B cell (primary cell): ENCODE data around the gene CDT1. TPM values are rescaled to one million over a fixed set of nuclear protein-coding genes. Genes with fewer than 3 reads are reported as not detected.
A peak's percentile ranks its signal among the peaks of the same experiment; 100 is the strongest.

ENCODE experiments used
- ATAC-seq: fragments of 200-7000 bp; cut with Tn5 transposase; one replicate; pipeline ENCODE4 v1.10.0; 2021; ENCODE audit warnings: low read depth, mild to moderate bottlenecking, moderate number of reproducible peaks, moderate library complexity
- CTCF ChIA-PET: fragments of 350-600 bp; sonication (Branson Sonifier 250); formaldehyde crosslinking; loops from one replicate; lab custom pipeline; 2021; ENCODE audit warnings: antibody characterized with exemption, inconsistent platforms; lab: Charles Lee
- POLR2A ChIA-PET: fragments of 350-600 bp; sonication (Branson Sonifier 250); formaldehyde crosslinking; loops from one replicate; lab custom pipeline; 2021; ENCODE audit warnings: antibody characterized with exemption; lab: Charles Lee
- DNase-seq: peaks from one replicate; pipeline ENCODE4 v3.0.0; 2013
- H2AFZ ChIP-seq: 2 replicates; pipeline ENCODE4 v1.6.1; 2012; ENCODE audit warnings: mild to moderate bottlenecking, low read depth, low read length; ENCODE audit not compliant: insufficient read depth, poor library complexity, severe bottlenecking
- H3K27ac ChIP-seq, 2 donors: 1 replicate in 1 of 2; 2 replicates in 1 of 2; pipeline ENCODE4 v1.5.1; 2012 to 2013; ENCODE audit warnings: low read length in 2 of 2, mild to moderate bottlenecking in 2 of 2, moderate library complexity in 1 of 2
- H3K27me3 ChIP-seq, 4 experiments: fragments of 200-600 bp in 1 of 4; sonication (generic) in 1 of 4; replicated peaks in 1 of 4; 1 replicate in 2 of 4; 2 replicates in 2 of 4; pipeline versions ENCODE4 v1.6.1 to v1.7.0; 2013 to 2016; ENCODE audit warnings: low read length in 3 of 4, mild to moderate bottlenecking in 2 of 4, mixed read lengths in 1 of 4, moderate library complexity in 1 of 4; ENCODE audit not compliant: insufficient read depth in 4 of 4, control insufficient read depth in 3 of 4; ENCODE audit errors: control extremely low read depth in 1 of 4
- H3K36me3 ChIP-seq, 2 experiments: replicated peaks in 1 of 2; 1 replicate in 1 of 2; 2 replicates in 1 of 2; pipeline versions ENCODE4 v1.6.1 to v1.7.1; 2013; ENCODE audit warnings: low read length in 1 of 2; ENCODE audit not compliant: insufficient read depth in 2 of 2, control insufficient read depth in 1 of 2; ENCODE audit errors: control extremely low read depth in 1 of 2, extremely low read depth in 1 of 2
- H3K4me1 ChIP-seq, 2 donors: fragments of 200-600 bp in 1 of 2; sonication (generic) in 1 of 2; 1 replicate in 1 of 2; 2 replicates in 1 of 2; pipeline versions ENCODE4 v1.5.1 to v1.6.1; 2013 to 2017; ENCODE audit warnings: low read length in 2 of 2; ENCODE audit not compliant: control insufficient read depth in 2 of 2, insufficient read depth in 2 of 2
- H3K4me2 ChIP-seq: replicated peaks from 2 replicates; pipeline ENCODE3; 2012; ENCODE audit warnings: mild to moderate bottlenecking, low read depth, low read length; ENCODE audit not compliant: poor library complexity, severe bottlenecking
- H3K4me3 ChIP-seq, 5 experiments: fragments of 200-600 bp in 1 of 5; sonication (generic) in 1 of 5; 1 replicate in 3 of 5; 2 replicates in 2 of 5; pipeline versions ENCODE4 v1.5.1 to v1.7.0; 2011 to 2016; ENCODE audit warnings: low read length in 4 of 5, mild to moderate bottlenecking in 4 of 5, low read depth in 2 of 5, control low read depth in 1 of 5, moderate library complexity in 1 of 5; ENCODE audit not compliant: insufficient read depth in 1 of 5; ENCODE audit errors: control extremely low read depth in 1 of 5, extremely low read depth in 1 of 5
- H3K79me2 ChIP-seq: fragments of 200-600 bp; sonication (generic); one replicate; pipeline ENCODE4 v1.6.0; 2016; ENCODE audit warnings: low read length; ENCODE audit not compliant: control insufficient read depth, insufficient read depth
- H3K9ac ChIP-seq: fragments of 200-600 bp; sonication (generic); 2 replicates; pipeline ENCODE4 v1.6.1; 2017; ENCODE audit warnings: mild to moderate bottlenecking, low read length, moderate library complexity
- H3K9me3 ChIP-seq, 3 donors: one replicate each; pipeline versions ENCODE4 v1.6.1 to v1.7.1; 2013; ENCODE audit warnings: low read length in 2 of 3; ENCODE audit not compliant: control insufficient read depth in 2 of 3, insufficient read depth in 1 of 3; ENCODE audit errors: control extremely low read depth in 1 of 3
- H4K20me1 ChIP-seq: 2 replicates; pipeline ENCODE4 v1.6.0; 2012; ENCODE audit warnings: mild to moderate bottlenecking, low read length; ENCODE audit not compliant: insufficient read depth, control insufficient read depth, poor library complexity, severe bottlenecking
- H3K27ac Mint-ChIP-seq: one replicate; pipeline ENCODE4 v1.8.0; 2021; ENCODE audit warnings: mixed read lengths
- H3K27me3 Mint-ChIP-seq: one replicate; pipeline ENCODE4 v1.8.0; 2021; ENCODE audit warnings: mixed read lengths
- H3K4me1 Mint-ChIP-seq: one replicate; pipeline ENCODE4 v1.8.0; 2021; ENCODE audit warnings: mixed read lengths
- H3K4me3 Mint-ChIP-seq: one replicate; pipeline ENCODE4 v1.8.0; 2021; ENCODE audit warnings: mixed read lengths
- H3K9me3 Mint-ChIP-seq: one replicate; pipeline ENCODE4 v1.8.0; 2022; ENCODE audit warnings: mixed read lengths; ENCODE audit not compliant: insufficient read depth
- CTCF ChIP-seq: fragments of 200-600 bp; IDR thresholded peaks from one replicate; pipeline ENCODE4 v1.8.0; 2022; ENCODE audit warnings: antibody characterized with exemption, mild to moderate bottlenecking
- EZH2 ChIP-seq: IDR thresholded peaks from 2 replicates; pipeline ENCODE4 v1.6.1; 2012; ENCODE audit warnings: borderline replicate concordance, low read depth, mild to moderate bottlenecking, moderate library complexity, low read length; ENCODE audit not compliant: insufficient read depth, poor library complexity, severe bottlenecking
- WGBS: methylation state at CpG from one replicate; pipeline ENCODE4 v1.1.5; 2013; ENCODE audit warnings: missing lambda C conversion rate; ENCODE audit not compliant: insufficient coverage; 5-methylcytosine and 5-hydroxymethylcytosine counted together
- intact Hi-C: fragments of 100-400 bp; cut with micrococcal nuclease; formaldehyde crosslinking; loops from one replicate; pipeline ENCODE4 v1.10.0; 2022
- polyA plus RNA-seq: library from polyadenylated mRNA; depleted of rRNA; stranded (reverse); fragments of >200 nt; gene quantifications from 2 replicates; pipeline ENCODE4 v1.2.3, GENCODE V29; 2012
- total RNA-seq, 2 donors: library from RNA; stranded (reverse); fragments of 120-200 nt in 1 of 2; gene quantifications; 1 replicate in 1 of 2; 2 replicates in 1 of 2; pipeline versions ENCODE4 v1.2.3 to v1.2.4, GENCODE V29; 2013 to 2022

CDT1 gene
- total and polyA plus RNA-seq, 2 donors (not counting 1 experiment from before 2014, with no cell fraction given): 0.27 to 0.36 TPM

- WGBS: under 1% methylated on average over 80 of the region's 84 CpGs
- POLR2A ChIA-PET: interaction anchor here (0.7 to 2.3 kb wide), 6 partner anchors 30 to 406 kb away, joined by 4 to 11 read pairs (median 6); partner anchors contain the start of genes GALNS, TRAPPC2L and ZNF778
- peak within 1 kb of the TSS; percentile 45 to 90 (median 77) for H3K4me3 ChIP-seq
Measured at GRCh38 chr16:88811769-88812512, 8.4 kb downstream of the CDT1 start, which contains the start of gene APRT. Gene APRT (minus strand): TSS chr16:88811928. CDS start chr16:88811899, 29 bp downstream.

More at GRCh38 chr16:88811769-88812512, 8.4 kb downstream of the CDT1 start, which contains the start of gene APRT:
- peak within 1 kb of the TSS; percentile 99 for H3K4me2 ChIP-seq
- H2AFZ ChIP-seq: peak within 1 kb of the TSS; percentile 78
- Mint-ChIP-seq H3K4me3 (peak within 1 kb of the TSS; percentile 98), H3K27ac (peak within 1 kb of the TSS; percentile 99), H3K27me3 (no peaks in the 10 kb centered on the region), H3K4me1 (peaks cover 19% of the 10 kb centered on the region), H3K9me3 (no peaks in the 10 kb centered on the region)
- H3K36me3 ChIP-seq: peaks cover 0 to 23% of the 10 kb centered on the region in 2 experiments
- DNase-seq (peak; percentile 97), ATAC-seq (peak; percentile 87)
- intact Hi-C loops: loop anchor here (1.0 kb wide), 8 partner anchors 9 to 748 kb away; partner anchors contain the start of genes CDH15, CDT1, RPL13 and TRAPPC2L
- peaks cover 15% of the 10 kb centered on the region for H3K79me2 ChIP-seq
- TF ChIP-seq CTCF: no peak
- TF ChIP-seq EZH2: no peak
- no peaks in the 10 kb centered on the region for H3K9me3 ChIP-seq
- H3K27me3 ChIP-seq: no peaks in the 10 kb centered on the region
- peak within 1 kb of the TSS; percentile 61 to 65 for H3K27ac ChIP-seq
- peak within 1 kb of the TSS; percentile 79 for H3K9ac ChIP-seq
- CTCF ChIA-PET: interaction anchor here (0.9 to 3.9 kb wide), 11 partner anchors 9 to 406 kb away, joined by 3 to 23 read pairs (median 4); partner anchors contain the start of genes GALNS, TRAPPC2L and ZNF778
- peaks cover 39% of the 10 kb centered on the region for H4K20me1 ChIP-seq
- H3K4me1 ChIP-seq: peaks cover 11 to 27% of the 10 kb centered on the region in 2 donors
